HTR-8/SVneo (cell line): Measurements from ENCODE around the gene ZFYVE21.

Experiments used
- DNase-seq: peaks from one replicate; pipeline ENCODE4 v3.0.0; 2011; ENCODE audit warnings: low spot score, mixed read lengths; ENCODE audit not compliant: insufficient read length
- FAIRE-seq: peaks from 2 replicates; lab custom pipeline; 2011; peaks lifted over from hg19 to GRCh38; lab: Jason Lieb, UNC

The ZFYVE21 gene

GRCh38 chr14:103703433-103704385, 11.9 kb upstream of the ZFYVE21 start:
- no peak for FAIRE-seq
- no peak for DNase-seq

GRCh38 chr14:103704708-103705107, 10.9 kb upstream of the ZFYVE21 start:
- DNase-seq: no peak
- no peak for FAIRE-seq

GRCh38 chr14:103705118-103705503, 10.5 kb upstream of the ZFYVE21 start:
- FAIRE-seq (no peak), DNase-seq (no peak)

DNA sequence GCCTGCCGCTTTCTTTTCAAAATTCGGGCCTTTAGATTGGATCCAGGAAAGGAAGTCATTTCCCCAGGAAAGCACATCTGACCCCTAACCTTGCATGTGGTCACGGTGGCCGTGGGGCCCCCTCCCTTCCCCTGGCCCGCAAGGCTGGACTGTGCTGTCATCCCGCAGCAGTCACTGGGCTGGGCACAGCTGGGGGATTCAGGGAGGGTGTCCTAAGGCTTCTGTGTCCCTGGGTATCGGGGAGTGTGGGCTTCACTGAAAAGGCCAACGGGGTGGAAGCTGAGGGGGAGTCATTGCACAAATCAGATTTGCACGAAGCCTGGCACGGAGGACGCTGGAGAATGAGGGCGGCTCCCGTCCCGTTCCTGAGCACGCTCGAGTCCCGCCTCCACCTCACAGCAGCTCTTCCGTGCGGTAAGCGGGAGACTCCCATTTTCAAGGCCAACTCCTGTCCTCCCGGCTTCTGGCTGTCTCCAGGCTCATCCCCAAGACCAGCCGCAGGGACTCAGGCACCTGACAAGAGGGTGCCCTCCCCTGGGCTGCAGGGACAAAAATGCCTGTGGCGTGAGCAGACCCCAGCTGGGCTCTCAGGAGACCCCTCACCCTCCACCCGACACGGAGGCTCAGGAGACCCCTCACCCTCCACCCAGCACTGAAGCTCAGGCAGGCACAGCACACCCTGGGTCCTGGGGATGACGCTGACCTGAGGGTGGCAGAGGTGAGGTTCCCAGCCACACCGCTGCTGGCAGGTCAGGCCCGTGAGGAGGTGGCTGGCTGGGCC, 9.9 kb upstream of the ZFYVE21 start:
- DNase-seq: no peak
- FAIRE-seq: no peak

- FAIRE-seq: no peak
- DNase-seq: no peak
These were observed 8.9 kb upstream of the ZFYVE21 start for GRCh38 chr14:103706551-103707328.

DNA sequence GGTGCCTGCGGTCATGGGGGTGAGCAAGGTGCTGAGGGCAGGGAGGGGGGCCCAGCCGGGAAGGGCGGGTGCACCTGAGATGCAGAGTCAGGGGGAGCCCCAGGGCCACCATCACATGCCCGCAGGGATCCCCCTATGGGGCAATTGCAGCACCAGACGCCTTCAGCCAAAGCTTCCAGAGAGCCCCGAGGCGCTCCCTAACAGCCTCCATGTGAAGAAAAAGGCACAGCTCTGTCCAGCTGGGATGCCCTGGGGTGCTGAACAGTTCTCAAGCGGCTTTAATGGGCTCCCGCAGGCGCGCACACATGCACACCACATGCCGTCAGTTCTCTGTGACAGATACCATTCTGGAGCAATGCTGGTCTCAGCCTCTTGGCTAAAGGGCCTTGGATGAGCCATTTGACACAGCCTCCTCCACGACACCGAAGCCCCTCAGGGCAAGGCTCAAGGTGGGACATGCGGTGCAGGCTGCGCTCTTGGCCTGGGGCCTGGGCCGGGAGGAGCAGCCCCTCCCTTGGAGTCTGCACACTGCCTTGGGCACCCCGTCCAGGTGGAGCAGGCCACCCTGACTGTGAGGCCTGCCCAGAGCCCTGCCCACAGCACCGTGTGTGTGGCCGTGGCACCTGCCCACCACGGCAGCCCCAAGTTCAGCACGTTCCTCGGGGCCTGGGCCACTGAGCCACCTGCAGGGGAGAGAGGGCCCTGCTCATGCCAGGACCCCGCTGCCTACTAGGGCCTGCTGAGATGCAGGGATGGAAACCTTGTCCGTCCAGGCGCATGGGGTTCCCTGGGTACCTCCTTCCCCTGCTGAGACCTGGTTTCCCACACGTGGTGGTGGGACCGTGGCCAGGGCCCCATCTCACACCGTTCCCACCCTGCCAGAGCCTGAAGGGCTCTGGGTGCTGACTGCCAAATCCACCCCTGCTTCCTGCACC, 8.0 kb upstream of the ZFYVE21 start:
- DNase-seq (no peak), FAIRE-seq (no peak)

DNA sequence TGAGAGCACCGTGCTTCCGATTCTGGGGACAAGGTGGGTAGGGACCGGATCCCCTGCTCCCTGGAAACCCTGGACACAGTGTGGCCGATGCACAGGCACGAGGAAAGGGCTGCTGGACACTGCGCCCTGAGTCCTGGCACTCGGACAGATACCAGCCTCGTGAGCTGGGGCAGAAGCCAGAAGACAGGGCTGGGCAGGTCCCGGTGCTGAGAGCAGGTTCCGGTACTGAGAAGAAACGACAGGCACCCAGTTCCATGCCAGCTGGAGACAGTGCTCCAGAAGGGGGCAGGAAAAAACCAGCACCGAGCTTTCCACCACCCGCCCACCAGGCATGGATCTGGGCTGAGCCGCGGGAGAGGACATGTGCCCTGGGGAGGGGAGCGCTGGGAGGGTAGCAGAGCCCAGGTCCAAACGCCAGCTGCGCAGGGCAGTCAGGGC, 6.8 kb upstream of the ZFYVE21 start:
- FAIRE-seq: no peak
- no peak for DNase-seq

- FAIRE-seq (no peak), DNase-seq (no peak)
These were observed 5.8 kb upstream of the ZFYVE21 start for GRCh38 chr14:103709814-103710213.

DNA sequence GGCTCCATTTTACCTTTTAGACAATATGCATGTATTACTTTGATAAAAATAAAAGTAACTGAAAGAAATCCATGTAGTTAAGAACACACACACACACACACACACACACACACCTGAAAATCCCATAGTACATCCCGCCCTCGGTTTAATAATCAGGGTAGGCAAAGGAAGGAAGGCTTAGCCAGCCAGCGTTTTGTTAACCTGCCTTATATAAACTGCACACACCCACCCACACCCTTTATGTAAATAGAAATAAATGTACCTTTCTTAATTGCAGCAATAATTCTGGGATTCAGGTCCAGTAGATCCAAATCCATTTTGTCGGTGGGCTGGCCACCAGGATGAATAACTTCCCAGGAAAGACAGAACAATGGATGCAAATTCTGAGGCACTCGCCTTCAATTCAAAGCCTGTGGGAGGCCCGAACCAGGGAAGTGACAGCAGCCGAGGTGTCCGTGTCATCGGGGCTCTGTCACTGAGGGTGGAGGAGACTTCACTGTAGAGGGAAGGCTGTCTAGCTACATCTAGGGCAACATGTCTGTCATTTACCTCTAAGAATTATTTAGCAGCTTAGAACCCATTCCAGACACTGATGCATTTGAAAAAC, 4.7 kb upstream of the ZFYVE21 start:
- DNase-seq: no peak
- no peak for FAIRE-seq

DNA sequence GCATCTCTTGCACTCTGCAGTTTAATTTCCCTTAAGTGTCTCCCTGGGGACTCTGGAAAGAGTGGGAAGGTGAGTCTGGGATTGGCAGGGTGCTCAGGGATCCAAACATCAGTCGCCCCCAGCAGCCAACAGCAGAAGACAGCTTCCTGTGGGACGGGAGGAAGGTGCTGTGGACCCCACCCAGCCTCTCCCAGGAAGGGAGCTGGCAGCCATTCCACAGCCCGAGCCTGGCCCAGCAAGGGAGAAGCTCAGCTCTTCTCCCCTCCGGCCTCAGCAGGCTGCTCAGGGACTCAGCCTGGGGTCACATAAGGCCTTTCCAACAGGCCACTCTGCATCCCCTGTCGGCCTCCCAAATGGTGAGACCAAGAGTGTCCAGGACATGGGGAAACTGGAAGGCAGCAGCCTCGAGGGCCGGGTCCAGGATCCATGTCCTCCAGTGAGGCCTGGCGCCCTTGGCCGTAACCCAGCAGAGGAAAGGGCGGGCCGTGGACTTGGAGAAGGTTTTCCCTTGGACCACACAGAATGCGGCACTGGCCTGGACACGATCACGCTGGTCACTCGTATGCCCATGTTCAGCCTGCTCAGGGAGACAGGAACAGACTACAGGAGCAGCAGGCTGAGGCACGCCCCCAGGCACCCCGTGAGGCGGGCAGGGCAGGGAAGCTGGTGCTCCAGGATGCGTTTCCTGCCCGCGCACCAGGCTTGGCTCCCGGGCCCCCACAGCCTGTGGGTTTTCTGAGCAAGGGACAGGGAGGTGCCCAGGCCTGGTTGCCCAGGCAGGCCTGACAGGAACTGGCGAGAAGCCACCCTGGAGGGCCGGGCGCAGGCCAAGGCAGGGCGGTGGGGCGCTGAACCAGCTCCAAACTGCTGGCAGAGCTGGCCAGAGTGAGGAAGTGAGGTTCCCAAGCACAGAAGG, 3.8 kb upstream of the ZFYVE21 start:
- DNase-seq (no peak), FAIRE-seq (no peak)

GRCh38 chr14:103712633-103713247, 2.9 kb upstream of the ZFYVE21 start:
- FAIRE-seq (no peak), DNase-seq (no peak)

- peak; percentile 54 for FAIRE-seq
- DNase-seq: no peak
These were observed 2.1 kb upstream of the ZFYVE21 start for GRCh38 chr14:103713304-103714062.

- DNase-seq: no peak
- FAIRE-seq: no peak
These were observed 1.4 kb upstream of the ZFYVE21 start for GRCh38 chr14:103714063-103714724.

DNA sequence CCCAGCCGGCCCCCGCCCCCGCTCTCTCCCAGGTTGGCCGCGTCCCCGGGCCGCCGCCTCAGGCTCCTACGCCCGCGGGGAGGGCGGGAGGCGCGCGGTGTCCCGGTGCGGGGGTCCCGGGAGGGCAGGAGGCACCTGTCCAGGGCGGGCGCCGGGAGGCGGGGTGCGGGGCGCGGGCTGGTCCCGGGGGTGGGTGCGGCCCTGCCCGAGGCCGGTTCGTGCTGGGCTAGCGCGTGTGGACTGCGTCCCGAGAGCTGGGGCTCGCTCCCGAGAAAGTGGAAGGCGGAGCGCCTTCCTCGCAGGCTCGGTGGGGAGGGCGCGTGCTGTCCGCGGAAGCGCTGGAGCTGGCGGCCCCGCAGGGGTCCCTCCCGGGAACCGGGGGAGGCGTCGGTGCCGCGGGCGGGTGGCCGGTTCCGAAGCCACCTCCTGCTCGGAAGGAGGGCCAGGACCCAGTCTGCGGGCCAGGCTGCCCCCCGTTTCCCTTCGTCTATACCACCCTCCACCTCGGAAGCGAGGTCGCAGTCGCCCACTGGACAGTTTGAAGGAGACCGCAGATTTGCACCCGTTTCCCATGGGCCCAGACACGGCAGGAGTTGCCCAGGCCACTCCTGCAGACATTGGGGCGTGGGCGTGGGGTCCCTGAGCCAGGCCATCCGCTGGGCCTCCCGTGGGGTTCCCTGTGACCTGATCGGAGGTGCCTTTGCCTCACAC, 636 bp downstream of the ZFYVE21 start:
- FAIRE-seq: no peak
- peak; percentile 31 for DNase-seq

DNA sequence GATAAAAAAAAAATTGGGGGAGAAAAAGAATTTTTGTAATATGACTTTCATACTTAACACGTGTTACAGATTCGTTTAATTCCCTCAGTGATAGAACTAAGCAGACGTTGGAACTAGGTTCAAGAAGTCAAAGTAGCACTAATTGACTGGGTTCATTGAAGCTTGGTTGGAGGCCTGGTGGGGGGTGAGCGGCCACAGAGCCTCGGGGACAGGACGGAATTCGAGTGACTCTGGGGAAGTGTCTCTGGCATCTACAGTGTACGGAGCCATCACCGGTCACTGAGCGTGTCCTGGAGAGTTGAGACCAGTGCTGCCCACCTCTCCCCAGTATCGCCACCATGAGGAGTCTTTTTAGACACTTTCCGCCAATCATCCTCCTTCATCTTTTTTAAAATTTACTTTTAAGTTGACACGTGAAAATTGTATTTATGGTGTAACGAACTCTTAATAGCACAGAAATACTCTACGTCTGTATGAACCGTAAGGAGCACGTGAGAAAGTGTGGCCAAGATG, 1.3 kb downstream of the ZFYVE21 start:
- DNase-seq (no peak), FAIRE-seq (no peak)

GRCh38 chr14:103718572-103718971, 3.0 kb downstream of the ZFYVE21 start:
- DNase-seq (no peak), FAIRE-seq (no peak)
